Measurements from ENCODE around the gene EYA2. TPM values are rescaled to one million over a fixed set of nuclear protein-coding genes. Genes with fewer than 3 reads are reported as not detected.

Gene EYA2
- total and polyA plus RNA-seq, 4 donors = 0.17 to 0.54 (median 0.23) TPM; not detected in 1

DNA sequence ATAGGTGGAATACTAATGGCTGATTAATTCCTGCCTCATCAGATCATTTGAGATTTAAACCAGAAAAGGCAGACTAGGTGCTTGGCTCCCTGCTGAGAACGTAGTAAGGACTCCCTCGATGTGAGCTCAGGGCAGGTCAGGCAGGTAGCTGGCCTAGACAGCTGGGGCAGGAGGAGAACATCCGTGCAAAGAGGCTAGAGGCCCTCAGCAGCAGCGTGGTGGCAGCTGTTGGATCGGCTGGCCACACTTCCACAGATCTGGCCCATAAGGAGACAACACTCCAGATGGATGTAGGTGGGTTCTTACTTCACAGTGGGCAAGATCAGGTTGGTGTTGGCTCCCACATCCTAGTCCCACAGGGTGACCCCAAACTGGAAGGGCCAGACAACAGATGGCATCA, 38.5 kb downstream of the EYA2 start:
- 78% methylated on average over 5 of the region's 5 CpGs for WGBS
- H3K9me3 ChIP-seq (ENCODE audit: control insufficient read depth in 4 of 4, low read length in 3 of 4) = no peaks in the 10 kb centered on the region
- H3K27ac ChIP-seq (ENCODE audit: low read depth in 1 of 2, low read length in 2 of 2) = no peak overlapping the region
- H3K4me1 ChIP-seq (ENCODE audit: control insufficient read depth in 4 of 4, insufficient read depth in 4 of 4, low read length in 3 of 4) = no peaks in the 10 kb centered on the region
- H3K9ac ChIP-seq (ENCODE audit: low read depth in 1 of 2, low read length in 2 of 2) = no peak overlapping the region
- TF ChIP-seq RXRA (IDR thresholded peaks at IDR 0.05) = no peak
- no peaks in the 10 kb centered on the region for H3K36me3 ChIP-seq (ENCODE audit: control insufficient read depth in 4 of 4, insufficient read depth in 3 of 4, low read depth in 1 of 4, low read length in 3 of 4)
- H3K4me3 ChIP-seq (ENCODE audit: low read depth in 1 of 3, low read length in 3 of 3) = no peak overlapping the region
- no peak for DNase-seq (ENCODE audit: low spot score)
- H3K27me3 ChIP-seq (ENCODE audit: control insufficient read depth in 4 of 4, insufficient read depth in 4 of 4, low read length in 3 of 4) = no peaks in the 10 kb centered on the region

DNA sequence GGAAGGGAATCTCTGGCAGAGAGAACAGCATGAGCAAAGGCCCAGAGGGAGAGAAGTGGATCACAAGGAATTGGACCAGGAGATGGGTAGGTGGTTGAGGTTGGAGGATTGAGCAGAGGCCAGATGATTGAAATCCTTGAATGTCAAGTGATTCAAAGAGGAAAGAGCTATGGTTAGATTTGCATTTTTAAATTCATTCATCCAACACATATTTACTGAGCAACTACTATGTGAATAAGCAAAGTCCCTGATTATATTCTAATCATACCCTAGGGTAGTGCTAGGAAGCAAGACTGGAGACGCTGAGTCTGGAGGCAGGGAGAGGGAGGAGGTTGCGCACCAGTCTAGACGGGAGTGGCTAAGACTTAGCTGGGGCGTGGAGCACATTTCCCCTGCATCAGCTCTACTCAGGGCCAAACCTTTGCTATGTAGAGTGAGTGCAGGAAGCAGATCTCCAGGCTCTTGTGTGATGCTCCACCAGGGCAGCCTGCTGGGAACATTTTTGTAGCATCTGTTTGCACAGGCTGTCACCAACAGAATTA, 40.2 kb downstream of the EYA2 start:
- Histone ChIP-seq H3K27me3 (ENCODE audit: control insufficient read depth in 4 of 4, insufficient read depth in 4 of 4, low read length in 3 of 4) (no peaks in the 10 kb centered on the region), H3K27ac (ENCODE audit: low read depth in 1 of 2, low read length in 2 of 2) (no peak overlapping the region), H3K4me1 (ENCODE audit: control insufficient read depth in 4 of 4, insufficient read depth in 4 of 4, low read length in 3 of 4) (no peaks in the 10 kb centered on the region), H3K4me3 (ENCODE audit: low read depth in 1 of 3, low read length in 3 of 3) (no peak overlapping the region), H3K9me3 (ENCODE audit: control insufficient read depth in 4 of 4, low read length in 3 of 4) (no peaks in the 10 kb centered on the region), H3K36me3 (ENCODE audit: control insufficient read depth in 4 of 4, insufficient read depth in 3 of 4, low read depth in 1 of 4, low read length in 3 of 4) (no peaks in the 10 kb centered on the region), H3K9ac (ENCODE audit: low read depth in 1 of 2, low read length in 2 of 2) (no peak overlapping the region)
- no peak for TF ChIP-seq GABPA (IDR thresholded peaks at IDR 0.05 in 1 of 2, conservative IDR thresholded peaks at IDR 0.05 in 1 of 2)
- DNase-seq (ENCODE audit: low spot score) = no peak
- WGBS = 72% methylated on average over 4 of the region's 4 CpGs

DNA sequence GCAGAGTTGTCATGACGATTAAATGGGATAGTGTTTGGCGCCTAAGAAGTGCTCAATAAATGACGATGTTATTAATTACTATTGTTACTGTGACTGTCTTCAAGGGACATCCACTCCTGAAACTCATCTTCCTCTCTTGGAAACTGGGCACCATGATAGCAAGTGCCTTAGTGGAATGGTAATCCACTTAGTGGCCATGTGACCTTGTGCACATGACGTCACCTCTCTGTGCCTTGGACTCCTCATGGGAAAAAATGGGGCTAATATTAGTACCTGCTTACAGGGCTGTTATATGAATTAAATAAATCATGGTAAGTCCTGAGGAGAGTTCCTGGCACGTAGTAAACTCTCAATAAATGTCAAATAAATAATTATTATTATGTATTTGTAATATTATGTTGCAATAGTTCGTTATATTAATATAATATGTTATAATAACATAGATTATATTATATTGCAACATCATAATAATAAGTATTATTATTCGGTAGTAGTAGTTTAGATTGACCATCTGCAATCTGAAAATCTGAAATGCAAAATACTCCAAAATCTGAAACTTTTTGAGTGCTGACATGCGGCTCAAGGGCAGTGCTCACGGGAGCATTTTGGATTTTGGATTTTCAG, 40.9 kb downstream of the EYA2 start:
- H3K36me3 ChIP-seq (ENCODE audit: control insufficient read depth in 4 of 4, insufficient read depth in 3 of 4, low read depth in 1 of 4, low read length in 3 of 4) = no peaks in the 10 kb centered on the region
- no peaks in the 10 kb centered on the region for H3K27me3 ChIP-seq (ENCODE audit: control insufficient read depth in 4 of 4, insufficient read depth in 4 of 4, low read length in 3 of 4)
- no peaks in the 10 kb centered on the region for H3K4me1 ChIP-seq (ENCODE audit: control insufficient read depth in 4 of 4, insufficient read depth in 4 of 4, low read length in 3 of 4)
- H3K9me3 ChIP-seq (ENCODE audit: control insufficient read depth in 4 of 4, low read length in 3 of 4) = no peaks in the 10 kb centered on the region
- no peak overlapping the region for H3K4me3 ChIP-seq (ENCODE audit: low read depth in 1 of 3, low read length in 3 of 3)
- H3K27ac ChIP-seq (ENCODE audit: low read depth in 1 of 2, low read length in 2 of 2) = no peak overlapping the region
- WGBS = 90% methylated on average over 9 of the region's 9 CpGs
- DNase-seq (ENCODE audit: low spot score) = no peak
- H3K9ac ChIP-seq (ENCODE audit: low read depth in 1 of 2, low read length in 2 of 2) = no peak overlapping the region
- no peak for TF ChIP-seq HNF4G (IDR thresholded peaks at IDR 0.05)
- no peak for TF ChIP-seq JUND (IDR thresholded peaks at IDR 0.05)
- no peak for TF ChIP-seq YY1 (IDR thresholded peaks at IDR 0.05)
- TF ChIP-seq, protein P1, sequence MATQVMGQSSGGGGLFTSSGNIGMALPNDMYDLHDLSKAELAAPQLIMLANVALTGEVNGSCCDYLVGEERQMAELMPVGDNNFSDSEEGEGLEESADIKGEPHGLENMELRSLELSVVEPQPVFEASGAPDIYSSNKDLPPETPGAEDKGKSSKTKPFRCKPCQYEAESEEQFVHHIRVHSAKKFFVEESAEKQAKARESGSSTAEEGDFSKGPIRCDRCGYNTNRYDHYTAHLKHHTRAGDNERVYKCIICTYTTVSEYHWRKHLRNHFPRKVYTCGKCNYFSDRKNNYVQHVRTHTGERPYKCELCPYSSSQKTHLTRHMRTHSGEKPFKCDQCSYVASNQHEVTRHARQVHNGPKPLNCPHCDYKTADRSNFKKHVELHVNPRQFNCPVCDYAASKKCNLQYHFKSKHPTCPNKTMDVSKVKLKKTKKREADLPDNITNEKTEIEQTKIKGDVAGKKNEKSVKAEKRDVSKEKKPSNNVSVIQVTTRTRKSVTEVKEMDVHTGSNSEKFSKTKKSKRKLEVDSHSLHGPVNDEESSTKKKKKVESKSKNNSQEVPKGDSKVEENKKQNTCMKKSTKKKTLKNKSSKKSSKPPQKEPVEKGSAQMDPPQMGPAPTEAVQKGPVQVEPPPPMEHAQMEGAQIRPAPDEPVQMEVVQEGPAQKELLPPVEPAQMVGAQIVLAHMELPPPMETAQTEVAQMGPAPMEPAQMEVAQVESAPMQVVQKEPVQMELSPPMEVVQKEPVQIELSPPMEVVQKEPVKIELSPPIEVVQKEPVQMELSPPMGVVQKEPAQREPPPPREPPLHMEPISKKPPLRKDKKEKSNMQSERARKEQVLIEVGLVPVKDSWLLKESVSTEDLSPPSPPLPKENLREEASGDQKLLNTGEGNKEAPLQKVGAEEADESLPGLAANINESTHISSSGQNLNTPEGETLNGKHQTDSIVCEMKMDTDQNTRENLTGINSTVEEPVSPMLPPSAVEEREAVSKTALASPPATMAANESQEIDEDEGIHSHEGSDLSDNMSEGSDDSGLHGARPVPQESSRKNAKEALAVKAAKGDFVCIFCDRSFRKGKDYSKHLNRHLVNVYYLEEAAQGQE (IDR thresholded peaks at IDR 0.05) = no peak
- TF ChIP-seq FOXA1 (IDR thresholded peaks at IDR 0.05) = no peak
- no peak for TF ChIP-seq SP1 (IDR thresholded peaks at IDR 0.05)
- no peak for TF ChIP-seq EGR1 (IDR thresholded peaks at IDR 0.05; ENCODE audit: low read depth in 2 of 2)
- no peak for TF ChIP-seq GABPA (IDR thresholded peaks at IDR 0.05 in 1 of 2, conservative IDR thresholded peaks at IDR 0.05 in 1 of 2)
- no peak for TF ChIP-seq FOXA2 (IDR thresholded peaks at IDR 0.05)
- TF ChIP-seq, protein P2, sequence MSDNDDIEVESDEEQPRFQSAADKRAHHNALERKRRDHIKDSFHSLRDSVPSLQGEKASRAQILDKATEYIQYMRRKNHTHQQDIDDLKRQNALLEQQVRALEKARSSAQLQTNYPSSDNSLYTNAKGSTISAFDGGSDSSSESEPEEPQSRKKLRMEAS (IDR thresholded peaks at IDR 0.05) = no peak
- no peak for TF ChIP-seq HNF4A (conservative IDR thresholded peaks at IDR 0.05)
- TF ChIP-seq RAD21 (IDR thresholded peaks at IDR 0.05) = no peak
- TF ChIP-seq RXRA (IDR thresholded peaks at IDR 0.05) = no peak
- TF ChIP-seq, protein P3, sequence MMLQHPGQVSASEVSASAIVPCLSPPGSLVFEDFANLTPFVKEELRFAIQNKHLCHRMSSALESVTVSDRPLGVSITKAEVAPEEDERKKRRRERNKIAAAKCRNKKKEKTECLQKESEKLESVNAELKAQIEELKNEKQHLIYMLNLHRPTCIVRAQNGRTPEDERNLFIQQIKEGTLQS (IDR thresholded peaks at IDR 0.05) = no peak
- TF ChIP-seq, protein P4, sequence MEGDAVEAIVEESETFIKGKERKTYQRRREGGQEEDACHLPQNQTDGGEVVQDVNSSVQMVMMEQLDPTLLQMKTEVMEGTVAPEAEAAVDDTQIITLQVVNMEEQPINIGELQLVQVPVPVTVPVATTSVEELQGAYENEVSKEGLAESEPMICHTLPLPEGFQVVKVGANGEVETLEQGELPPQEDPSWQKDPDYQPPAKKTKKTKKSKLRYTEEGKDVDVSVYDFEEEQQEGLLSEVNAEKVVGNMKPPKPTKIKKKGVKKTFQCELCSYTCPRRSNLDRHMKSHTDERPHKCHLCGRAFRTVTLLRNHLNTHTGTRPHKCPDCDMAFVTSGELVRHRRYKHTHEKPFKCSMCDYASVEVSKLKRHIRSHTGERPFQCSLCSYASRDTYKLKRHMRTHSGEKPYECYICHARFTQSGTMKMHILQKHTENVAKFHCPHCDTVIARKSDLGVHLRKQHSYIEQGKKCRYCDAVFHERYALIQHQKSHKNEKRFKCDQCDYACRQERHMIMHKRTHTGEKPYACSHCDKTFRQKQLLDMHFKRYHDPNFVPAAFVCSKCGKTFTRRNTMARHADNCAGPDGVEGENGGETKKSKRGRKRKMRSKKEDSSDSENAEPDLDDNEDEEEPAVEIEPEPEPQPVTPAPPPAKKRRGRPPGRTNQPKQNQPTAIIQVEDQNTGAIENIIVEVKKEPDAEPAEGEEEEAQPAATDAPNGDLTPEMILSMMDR (IDR thresholded peaks at IDR 0.05; ENCODE audit: low read depth, low read length, missing input control) = no peak
- TF ChIP-seq NR2F2 (IDR thresholded peaks at IDR 0.05) = no peak
- TF ChIP-seq, protein P5, sequence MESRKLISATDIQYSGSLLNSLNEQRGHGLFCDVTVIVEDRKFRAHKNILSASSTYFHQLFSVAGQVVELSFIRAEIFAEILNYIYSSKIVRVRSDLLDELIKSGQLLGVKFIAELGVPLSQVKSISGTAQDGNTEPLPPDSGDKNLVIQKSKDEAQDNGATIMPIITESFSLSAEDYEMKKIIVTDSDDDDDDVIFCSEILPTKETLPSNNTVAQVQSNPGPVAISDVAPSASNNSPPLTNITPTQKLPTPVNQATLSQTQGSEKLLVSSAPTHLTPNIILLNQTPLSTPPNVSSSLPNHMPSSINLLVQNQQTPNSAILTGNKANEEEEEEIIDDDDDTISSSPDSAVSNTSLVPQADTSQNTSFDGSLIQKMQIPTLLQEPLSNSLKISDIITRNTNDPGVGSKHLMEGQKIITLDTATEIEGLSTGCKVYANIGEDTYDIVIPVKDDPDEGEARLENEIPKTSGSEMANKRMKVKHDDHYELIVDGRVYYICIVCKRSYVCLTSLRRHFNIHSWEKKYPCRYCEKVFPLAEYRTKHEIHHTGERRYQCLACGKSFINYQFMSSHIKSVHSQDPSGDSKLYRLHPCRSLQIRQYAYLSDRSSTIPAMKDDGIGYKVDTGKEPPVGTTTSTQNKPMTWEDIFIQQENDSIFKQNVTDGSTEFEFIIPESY (IDR thresholded peaks at IDR 0.05) = no peak
- no peak for TF ChIP-seq TAF1 (conservative IDR thresholded peaks at IDR 0.05)
